ENCODE results near the gene ZBTB43.

- TF ChIP-seq CTCF (IDR thresholded peaks at IDR 0.05) (no peak), POLR2A (IDR thresholded peaks at IDR 0.05) (no peak)
Observed at GRCh38 chr9:126775926-126776325, 28.9 kb upstream of the ZBTB43 start.

Data from uterus (tissue), 2 donors.